Neuronal stem cell (in vitro differentiated cells): ENCODE results near the gene APC2.
"Not testable (repeated sequence)": the region's sequence is repeated elsewhere in the genome, so short reads cannot be mapped to it uniquely, and the experiment has no call there.

Source experiments
- DNase-seq: peaks from one replicate; pipeline ENCODE4 v3.0.0-alpha.2; 2013; ENCODE audit warnings: low spot score
- H2AFZ ChIP-seq: one replicate; pipeline ENCODE4 v1.6.1; 2013; ENCODE audit warnings: mild to moderate bottlenecking, low read length, inconsistent platforms
- H2AK5ac ChIP-seq: 2 replicates; pipeline ENCODE4 v1.6.1; 2013; ENCODE audit warnings: low read depth, mild to moderate bottlenecking, inconsistent platforms, low read length, moderate library complexity, mixed read lengths
- H2BK120ac ChIP-seq: 2 replicates; pipeline ENCODE4 v1.6.1; 2013; ENCODE audit warnings: low read depth, mild to moderate bottlenecking, inconsistent platforms, low read length, moderate library complexity, mixed read lengths
- H2BK12ac ChIP-seq: one replicate; pipeline ENCODE4 v1.6.1; 2013; ENCODE audit warnings: low read length, inconsistent platforms
- H2BK15ac ChIP-seq: 2 replicates; pipeline ENCODE4 v1.6.1; 2013; ENCODE audit warnings: mild to moderate bottlenecking, low read length, inconsistent platforms, mixed read lengths
- H2BK5ac ChIP-seq: one replicate; pipeline ENCODE4 v1.6.1; 2013; ENCODE audit warnings: inconsistent platforms, mild to moderate bottlenecking, low read length, moderate library complexity
- H3K14ac ChIP-seq: one replicate; pipeline ENCODE4 v1.6.1; 2013; ENCODE audit warnings: low read length, inconsistent platforms
- H3K18ac ChIP-seq: 2 replicates; pipeline ENCODE4 v1.6.1; 2013; ENCODE audit warnings: low read length, inconsistent platforms
- H3K23ac ChIP-seq: 2 replicates; pipeline ENCODE4 v1.6.1; 2013; ENCODE audit warnings: low read depth, mild to moderate bottlenecking, mixed read lengths, low read length, inconsistent platforms; ENCODE audit not compliant: poor library complexity
- H3K27ac ChIP-seq: replicated peaks from 3 replicates; pipeline ENCODE4 v1.5.1; 2013; ENCODE audit warnings: low read length, inconsistent platforms
- H3K27me3 ChIP-seq, 3 experiments: 2 replicates each; pipeline ENCODE4 v1.6.1; 2013; ENCODE audit warnings: low read length in 3 of 3, mild to moderate bottlenecking in 2 of 3, inconsistent platforms in 1 of 3, low read depth in 1 of 3, mixed read lengths in 1 of 3, moderate library complexity in 1 of 3; ENCODE audit not compliant: control insufficient read depth in 3 of 3, insufficient read depth in 3 of 3
- H3K36me3 ChIP-seq, 2 donors: replicated peaks in 1 of 2; 2 replicates each; pipeline ENCODE4 v1.6.1; 2013; ENCODE audit warnings: low read length in 2 of 2; ENCODE audit not compliant: control insufficient read depth in 2 of 2, insufficient read depth in 2 of 2
- H3K4ac ChIP-seq: 2 replicates; pipeline ENCODE4 v1.6.1; 2013; ENCODE audit warnings: inconsistent platforms, mild to moderate bottlenecking, low read length, moderate library complexity
- H3K4me1 ChIP-seq, 2 donors: 1 replicate in 1 of 2; 2 replicates in 1 of 2; pipeline ENCODE4 v1.6.1; 2013; ENCODE audit warnings: low read length in 2 of 2, low read depth in 1 of 2; ENCODE audit not compliant: control insufficient read depth in 2 of 2, insufficient read depth in 1 of 2
- H3K4me2 ChIP-seq: one replicate; pipeline ENCODE4 v1.6.1; 2013; ENCODE audit warnings: mild to moderate bottlenecking, low read length, inconsistent platforms; ENCODE audit not compliant: insufficient read depth, poor library complexity, severe bottlenecking
- H3K4me3 ChIP-seq, 2 donors: 2 replicates each; pipeline ENCODE4 v1.5.1; 2013; ENCODE audit warnings: low read length in 2 of 2, mild to moderate bottlenecking in 2 of 2, inconsistent platforms in 1 of 2, moderate library complexity in 1 of 2
- H3K79me1 ChIP-seq: one replicate; pipeline ENCODE4 v1.6.1; 2013; ENCODE audit warnings: low read depth, mild to moderate bottlenecking, inconsistent platforms, low read length, moderate library complexity
- H3K9ac ChIP-seq: one replicate; pipeline ENCODE4 v1.6.1; 2013; ENCODE audit warnings: mild to moderate bottlenecking, low read depth, low read length, inconsistent platforms; ENCODE audit not compliant: poor library complexity
- H3K9me3 ChIP-seq, 2 donors: replicated peaks in 1 of 2; 2 replicates each; pipeline versions ENCODE3 to v1.6.1; 2013; ENCODE audit warnings: low read length in 2 of 2, mild to moderate bottlenecking in 2 of 2, inconsistent platforms in 1 of 2, low read depth in 1 of 2, mixed read lengths in 1 of 2, moderate library complexity in 1 of 2; ENCODE audit not compliant: control insufficient read depth in 2 of 2, insufficient read depth in 1 of 2
- H4K8ac ChIP-seq: one replicate; pipeline ENCODE4 v1.6.1; 2013; ENCODE audit warnings: low read depth, mild to moderate bottlenecking, inconsistent platforms, low read length, moderate library complexity
- H4K91ac ChIP-seq: one replicate; pipeline ENCODE4 v1.6.1; 2013; ENCODE audit warnings: low read length, low read depth, mild to moderate bottlenecking, inconsistent platforms; ENCODE audit not compliant: poor library complexity
- WGBS, 2 donors: extraction: QIAGEN DNeasy Blood & Tissue Kit; methylation state at CpG; one replicate each; pipeline ENCODE4 v1.1.7; 2013; ENCODE audit warnings: missing lambda C conversion rate in 2 of 2, mixed read lengths in 1 of 2; ENCODE audit not compliant: insufficient read length in 2 of 2, insufficient replicate concordance in 1 of 2; ENCODE audit errors: extremely low coverage in 2 of 2; 5-methylcytosine and 5-hydroxymethylcytosine counted together

The APC2 gene

DNA sequence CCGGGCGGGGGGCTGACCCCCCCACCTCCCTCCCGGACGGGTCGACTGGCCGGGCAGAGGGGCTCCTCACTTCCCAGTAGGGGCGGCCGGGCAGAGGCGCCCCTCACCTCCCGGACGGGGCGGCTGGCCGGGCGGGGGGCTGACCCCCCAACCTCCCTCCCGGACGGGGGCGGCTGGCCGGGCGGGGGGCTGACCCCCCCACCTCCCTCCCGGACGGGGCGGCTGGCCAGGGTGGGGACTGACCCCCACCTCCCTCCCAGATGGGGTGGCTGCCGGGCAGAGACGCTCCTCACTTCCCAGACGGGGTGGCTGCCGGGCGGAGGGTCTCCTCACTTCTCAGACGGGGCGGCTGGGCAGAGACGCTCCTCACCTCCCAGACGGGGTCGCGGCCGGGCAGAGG, 49.3 kb downstream of the APC2 start:
- peaks cover 7 to 10% of the 10 kb centered on the region in 2 donors for H3K4me1 ChIP-seq
- H3K27ac ChIP-seq, H2BK12ac ChIP-seq, H3K14ac ChIP-seq, H2BK5ac ChIP-seq, H2BK120ac ChIP-seq, H3K23ac ChIP-seq, H3K4me2 ChIP-seq, H3K9ac ChIP-seq, DNase-seq, H3K9me3 ChIP-seq, H2AFZ ChIP-seq, H2BK15ac ChIP-seq, H3K18ac ChIP-seq, H3K79me1 ChIP-seq, H3K36me3 ChIP-seq, H2AK5ac ChIP-seq, H4K91ac ChIP-seq, H4K8ac ChIP-seq, H3K4ac ChIP-seq, H3K4me3 ChIP-seq: not testable (repeated sequence)
- peaks cover 0 to 16% (median 15%) of the 10 kb centered on the region in 3 experiments for H3K27me3 ChIP-seq
- WGBS, 2 donors = no CpG with 5 or more reads among the region's 34 CpGs

DNA sequence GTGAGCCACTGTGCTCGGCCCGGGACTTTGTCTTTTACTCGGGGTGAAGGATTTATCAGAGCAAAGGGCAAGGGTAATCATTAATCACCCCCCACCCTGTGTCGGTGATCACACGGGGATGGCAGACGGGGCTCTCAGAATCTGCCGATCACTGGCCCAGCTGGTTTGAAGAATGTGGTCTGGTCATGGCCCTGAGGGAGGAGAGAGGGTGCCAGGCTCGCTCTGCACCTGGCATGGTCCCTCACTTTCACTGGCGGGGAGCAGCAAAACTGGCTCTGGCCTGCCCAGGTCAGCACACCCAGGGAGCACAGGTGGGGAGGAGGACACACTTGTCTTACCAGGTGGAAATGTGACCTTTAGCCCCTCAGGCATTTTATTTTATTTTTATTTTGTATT, 51.3 kb downstream of the APC2 start:
- Histone ChIP-seq H2BK15ac (no peak overlapping the region), H3K9me3 (peaks cover 0 to 4% of the 10 kb centered on the region in 2 donors), H3K4me3 (no peak overlapping the region), H3K4ac (no peak overlapping the region), H2BK12ac (no peak overlapping the region), H3K14ac (no peak overlapping the region), H3K4me1 (peaks cover 7 to 10% of the 10 kb centered on the region in 2 donors), H3K18ac (no peak overlapping the region), H2BK5ac (no peak overlapping the region), H3K4me2 (no peak overlapping the region), H3K79me1 (no peaks in the 10 kb centered on the region), H2BK120ac (no peak overlapping the region), H2AK5ac (no peak overlapping the region), H3K27me3 (peaks cover 0 to 19% (median 18%) of the 10 kb centered on the region in 3 experiments), H4K91ac (no peak overlapping the region), H3K36me3 (no peaks in the 10 kb centered on the region), H3K9ac (no peak overlapping the region), H3K27ac (no peak overlapping the region), H3K23ac (no peak overlapping the region), H4K8ac (no peak overlapping the region), H2AFZ (no peak overlapping the region)
- DNase-seq = no peak
- no CpG with 5 or more reads among the region's 9 CpGs for WGBS, 2 donors

DNA sequence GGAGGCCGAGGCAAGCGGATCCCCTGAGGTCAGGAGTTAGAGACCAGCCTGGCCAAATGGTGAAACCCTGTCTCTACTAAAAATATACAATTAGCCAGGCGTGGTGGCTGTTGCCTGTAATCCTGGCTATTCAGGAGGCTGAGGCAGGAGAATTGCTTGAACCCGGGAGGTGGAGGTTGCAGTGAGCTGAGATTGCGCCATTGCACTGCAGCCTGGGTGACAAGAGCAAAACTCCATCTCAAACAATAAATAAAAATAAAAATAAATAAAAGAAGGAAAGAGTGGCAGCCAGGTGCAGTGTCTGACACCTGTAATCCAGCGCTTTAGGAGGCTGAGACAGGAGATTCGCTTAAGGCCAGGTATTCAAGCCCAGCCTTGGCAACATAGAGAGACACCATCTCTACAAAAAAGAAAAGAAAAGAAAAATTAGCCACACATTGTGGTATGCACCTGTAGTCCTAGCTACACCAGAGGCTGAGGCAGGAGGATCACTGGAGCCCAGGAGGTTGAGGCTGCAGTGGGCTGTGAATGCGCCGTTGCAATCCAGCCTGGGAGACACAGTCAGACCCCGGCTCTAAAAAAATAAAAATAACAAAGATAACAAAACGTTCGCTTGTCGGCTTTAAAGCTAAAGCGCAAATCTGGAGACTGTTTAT, 52.6 kb downstream of the APC2 start:
- Histone ChIP-seq H3K9me3 (peaks cover 0 to 4% of the 10 kb centered on the region in 2 donors), H2AK5ac (peak overlapping the region; percentile 2), H3K4me1 (peaks cover 7 to 8% of the 10 kb centered on the region in 2 donors), H3K27me3 (peaks cover 0 to 19% (median 18%) of the 10 kb centered on the region in 3 experiments), H3K4me2 (no peak overlapping the region), H3K14ac (no peak overlapping the region), H4K8ac (no peak overlapping the region), H3K9ac (no peak overlapping the region), H2BK120ac (no peak overlapping the region), H3K23ac (no peak overlapping the region), H2BK15ac (peak overlapping the region; percentile 17), H3K4ac (no peak overlapping the region), H3K79me1 (no peaks in the 10 kb centered on the region), H3K18ac (no peak overlapping the region), H3K27ac (no peak overlapping the region), H3K36me3 (no peaks in the 10 kb centered on the region), H2BK12ac (no peak overlapping the region), H2AFZ (peak overlapping the region; percentile 74), H2BK5ac (no peak overlapping the region), H4K91ac (no peak overlapping the region), H3K4me3 (no peak overlapping the region)
- DNase-seq = no peak
- WGBS, 2 donors = no CpG with 5 or more reads among the region's 14 CpGs

DNA sequence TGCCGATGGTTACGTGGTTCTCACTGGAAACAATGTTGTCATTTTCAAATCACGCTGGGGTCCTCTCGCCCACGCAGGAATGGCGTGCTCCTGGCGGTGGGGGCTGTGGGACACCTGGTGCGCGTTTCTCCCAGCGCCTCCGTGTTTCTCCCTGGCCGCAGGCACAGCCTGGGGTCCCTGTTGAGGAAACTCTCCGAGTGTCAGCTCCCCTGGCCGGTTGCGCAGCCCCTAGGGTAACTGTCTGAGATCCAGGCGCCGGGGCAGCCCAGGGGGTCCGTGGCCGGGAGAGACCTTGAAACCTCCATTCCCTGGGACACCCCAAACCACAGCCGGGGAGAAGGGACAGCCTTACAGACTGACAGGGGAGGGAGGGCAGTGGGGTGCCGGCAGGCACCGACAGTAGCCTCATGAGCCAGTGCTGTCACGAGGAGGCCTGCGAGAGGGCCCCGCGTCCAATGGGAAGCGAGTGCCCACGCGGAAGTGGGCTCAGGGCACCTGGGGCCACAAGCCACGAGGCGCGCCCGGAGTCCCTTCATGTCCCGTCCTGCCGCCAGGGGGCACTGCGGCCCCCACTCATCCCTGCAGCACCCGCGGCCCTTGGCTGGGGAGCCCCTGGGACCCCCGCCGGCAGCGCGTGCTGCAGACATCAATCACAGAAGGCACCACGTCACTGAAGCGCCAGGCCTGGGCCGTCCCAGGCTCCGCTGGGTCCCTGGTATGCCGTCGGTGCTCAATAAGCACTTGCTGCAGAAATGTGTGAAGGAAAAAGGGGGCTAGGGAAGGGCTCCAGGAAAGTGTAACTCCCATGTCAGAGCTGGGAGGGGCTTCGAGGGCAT, 53.4 kb downstream of the APC2 start:
- Histone ChIP-seq H3K9ac (peak overlapping the region; percentile 7), H3K27me3 (peaks cover 0 to 19% (median 18%) of the 10 kb centered on the region in 3 experiments), H2BK5ac (no peak overlapping the region), H3K14ac (peak overlapping the region; percentile 71), H4K8ac (no peak overlapping the region), H3K79me1 (no peaks in the 10 kb centered on the region), H4K91ac (no peak overlapping the region), H2AK5ac (peak overlapping the region; percentile 93), H3K9me3 (peaks cover 0 to 4% of the 10 kb centered on the region in 2 donors), H3K4me1 (peaks cover 7% of the 10 kb centered on the region in 2 donors), H2BK12ac (peak overlapping the region; percentile 95), H2BK120ac (peak overlapping the region; percentile 55), H3K4me2 (peak overlapping the region; percentile 37), H3K4ac (no peak overlapping the region), H3K4me3 (no peak overlapping the region), H3K36me3 (no peaks in the 10 kb centered on the region), H2BK15ac (peak overlapping the region; percentile 74), H2AFZ (peak overlapping the region; percentile 74), H3K18ac (peak overlapping the region; percentile 82), H3K27ac (no peak overlapping the region), H3K23ac (peak overlapping the region; percentile 32)
- no CpG with 5 or more reads among the region's 49 CpGs for WGBS, 2 donors
- no peak for DNase-seq
